Measurements from ENCODE around the gene GLA. TPM values are rescaled to one million over a fixed set of nuclear protein-coding genes. Genes with fewer than 3 reads are reported as not detected.

GLA gene
- total RNA-seq, 1 experiment from 2014 or later: 41.9 TPM

DNA sequence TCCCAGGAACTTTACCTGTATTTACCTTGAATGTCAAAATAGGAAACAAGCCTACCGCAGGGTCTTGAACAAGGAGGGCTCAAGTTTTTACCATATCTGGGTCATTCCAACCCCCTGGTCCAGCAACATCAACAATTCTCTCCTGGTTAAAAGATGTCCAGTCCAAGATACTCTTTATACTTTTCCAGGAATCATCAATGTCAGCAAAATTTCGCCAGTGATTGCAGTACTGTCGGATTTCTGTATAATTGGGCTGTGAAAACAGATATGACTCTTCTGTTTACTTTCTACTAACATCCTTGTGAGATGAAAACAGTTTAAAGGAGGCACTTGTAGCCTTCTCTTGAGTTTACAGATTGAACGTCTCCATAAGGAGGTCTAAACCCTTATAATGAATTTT, 9.0 kb downstream of the GLA start:
- H3K9me3 ChIP-seq (ENCODE audit: control insufficient read depth, low read depth, low read length): peaks cover 32% of the 10 kb centered on the region
- H3T11ph ChIP-seq (ENCODE audit: low read length): no peak overlapping the region
- no peak overlapping the region for H2BK15ac ChIP-seq (ENCODE audit: low read depth, low read length)
- no peak overlapping the region for H4K91ac ChIP-seq (ENCODE audit: insufficient read length, low read depth, low read length)
- H2BK20ac ChIP-seq (ENCODE audit: low read depth, low read length, poor library complexity, severe bottlenecking): no peak overlapping the region
- H4K5ac ChIP-seq (ENCODE audit: insufficient read length, low read depth, low read length): no peak overlapping the region
- H3K9me3 Mint-ChIP-seq: peaks cover 50 to 65% of the 10 kb centered on the region in 2 experiments
- no peak for DNase-seq
- H3K27me3 ChIP-seq (ENCODE audit: insufficient read depth, low read length): no peaks in the 10 kb centered on the region
- no peaks in the 10 kb centered on the region; the same call in 1 of the 2 replicates for H3K27me3 Mint-ChIP-seq (ENCODE audit: low read depth)
- H3K36me3 Mint-ChIP-seq (ENCODE audit: insufficient read depth in 1 of 3, low read depth in 3 of 3): peaks cover 26 to 53% (median 53%) of the 10 kb centered on the region in 3 experiments
- H3K4me3 Mint-ChIP-seq: no peak overlapping the region
- H3K4me1 ChIP-seq (ENCODE audit: insufficient read depth, low read length): no peaks in the 10 kb centered on the region
- no peak overlapping the region for H3K14ac ChIP-seq (ENCODE audit: insufficient read depth, low read length)
- H4K20me1 ChIP-seq (ENCODE audit: control insufficient read depth, insufficient read depth, insufficient read length): no peaks in the 10 kb centered on the region
- no CpG with 5 or more reads among the region's 4 CpGs for WGBS (ENCODE audit: extremely low coverage, insufficient read length, low lambda C conversion rate)
- no peak overlapping the region for H3K9ac ChIP-seq (ENCODE audit: extremely low read depth, insufficient read length, low read length)
- H3K79me2 ChIP-seq (ENCODE audit: insufficient read depth, low read length): no peaks in the 10 kb centered on the region
- TF ChIP-seq, protein P1, sequence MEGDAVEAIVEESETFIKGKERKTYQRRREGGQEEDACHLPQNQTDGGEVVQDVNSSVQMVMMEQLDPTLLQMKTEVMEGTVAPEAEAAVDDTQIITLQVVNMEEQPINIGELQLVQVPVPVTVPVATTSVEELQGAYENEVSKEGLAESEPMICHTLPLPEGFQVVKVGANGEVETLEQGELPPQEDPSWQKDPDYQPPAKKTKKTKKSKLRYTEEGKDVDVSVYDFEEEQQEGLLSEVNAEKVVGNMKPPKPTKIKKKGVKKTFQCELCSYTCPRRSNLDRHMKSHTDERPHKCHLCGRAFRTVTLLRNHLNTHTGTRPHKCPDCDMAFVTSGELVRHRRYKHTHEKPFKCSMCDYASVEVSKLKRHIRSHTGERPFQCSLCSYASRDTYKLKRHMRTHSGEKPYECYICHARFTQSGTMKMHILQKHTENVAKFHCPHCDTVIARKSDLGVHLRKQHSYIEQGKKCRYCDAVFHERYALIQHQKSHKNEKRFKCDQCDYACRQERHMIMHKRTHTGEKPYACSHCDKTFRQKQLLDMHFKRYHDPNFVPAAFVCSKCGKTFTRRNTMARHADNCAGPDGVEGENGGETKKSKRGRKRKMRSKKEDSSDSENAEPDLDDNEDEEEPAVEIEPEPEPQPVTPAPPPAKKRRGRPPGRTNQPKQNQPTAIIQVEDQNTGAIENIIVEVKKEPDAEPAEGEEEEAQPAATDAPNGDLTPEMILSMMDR (conservative IDR thresholded peaks at IDR 0.05): no peak
- H3K4ac ChIP-seq (ENCODE audit: low read depth, low read length): no peak overlapping the region
- no peaks in the 10 kb centered on the region for H3K23me2 ChIP-seq (ENCODE audit: insufficient read length, low read depth, low read length, poor library complexity, severe bottlenecking)
- H3K27ac Mint-ChIP-seq: no peak overlapping the region
- H3K27ac ChIP-seq (ENCODE audit: insufficient read length, low read depth, low read length): no peak overlapping the region
- no peak overlapping the region for H2AFZ ChIP-seq (ENCODE audit: low read length)
- H2BK12ac ChIP-seq (ENCODE audit: insufficient read length, low read depth, low read length): no peak overlapping the region
- no peak overlapping the region for H3K23ac ChIP-seq (ENCODE audit: insufficient read length, low read depth, low read length)
- no peak overlapping the region for H2AK5ac ChIP-seq (ENCODE audit: insufficient read length, low read length)
- H3K4me2 ChIP-seq (ENCODE audit: insufficient read depth, insufficient read length, low read length): no peak overlapping the region
- H3K4me1 Mint-ChIP-seq: 0 out of 4 replicates have a peak, but pooled peaks cover 0 to 1% of the 10 kb centered on the region in 2 experiments
- H2BK5ac ChIP-seq (ENCODE audit: insufficient read length, low read length): no peak overlapping the region
- no peak overlapping the region for H3K18ac ChIP-seq (ENCODE audit: insufficient read length, low read depth, low read length)
- H3K79me1 ChIP-seq (ENCODE audit: insufficient read depth, low read depth, low read length, poor library complexity, severe bottlenecking): no peaks in the 10 kb centered on the region
- no peak overlapping the region for H2BK120ac ChIP-seq (ENCODE audit: low read depth, low read length, poor library complexity, severe bottlenecking)
- H3K56ac ChIP-seq (ENCODE audit: insufficient read length, low read depth, low read length): no peak overlapping the region
- H4K8ac ChIP-seq (replicated peaks; ENCODE audit: insufficient read length, low read depth, low read length): no peak overlapping the region

Data from H9 (cell line).